Mesenchymal stem cell (in vitro differentiated cells and primary cell): Measurements from ENCODE around the gene PDZD2.
A peak's percentile ranks its signal among the peaks of the same experiment; 100 is the strongest.

Experiments used
- DNase-seq: peaks from one replicate; pipeline ENCODE4 v3.0.0-alpha.2; 2013
- H2AFZ ChIP-seq: one replicate; pipeline ENCODE4 v1.6.1; 2013; ENCODE audit warnings: low read depth, mild to moderate bottlenecking, control low read depth, inconsistent platforms, low read length, moderate library complexity
- H2AK5ac ChIP-seq: 2 replicates; pipeline ENCODE4 v1.6.1; 2013; ENCODE audit warnings: low read length, moderate library complexity, mild to moderate bottlenecking, inconsistent platforms; ENCODE audit not compliant: severe bottlenecking
- H2BK120ac ChIP-seq: one replicate; pipeline ENCODE4 v1.6.1; 2013; ENCODE audit warnings: low read depth, mild to moderate bottlenecking, inconsistent platforms, low read length, moderate library complexity
- H2BK12ac ChIP-seq, 2 experiments: one replicate each; pipeline ENCODE4 v1.6.1; 2013; ENCODE audit warnings: inconsistent platforms in 2 of 2, low read length in 2 of 2, mild to moderate bottlenecking in 2 of 2, moderate library complexity in 2 of 2, control low read depth in 1 of 2
- H2BK15ac ChIP-seq: one replicate; pipeline ENCODE4 v1.6.1; 2013; ENCODE audit warnings: mild to moderate bottlenecking, low read depth, inconsistent platforms; ENCODE audit not compliant: poor library complexity, severe bottlenecking
- H2BK5ac ChIP-seq: 2 replicates; pipeline ENCODE4 v1.6.1; 2013; ENCODE audit warnings: low read depth, mild to moderate bottlenecking, low read length, control low read depth, inconsistent platforms; ENCODE audit not compliant: poor library complexity, severe bottlenecking
- H3K14ac ChIP-seq, 2 experiments: one replicate each; pipeline ENCODE4 v1.6.1; 2013; ENCODE audit warnings: inconsistent platforms in 2 of 2, low read length in 2 of 2, control low read depth in 1 of 2, mild to moderate bottlenecking in 1 of 2, moderate library complexity in 1 of 2
- H3K18ac ChIP-seq, 2 experiments: one replicate each; pipeline ENCODE4 v1.6.1; 2013; ENCODE audit warnings: inconsistent platforms in 2 of 2, low read length in 2 of 2, control low read depth in 1 of 2, low read depth in 1 of 2, mild to moderate bottlenecking in 1 of 2
- H3K23ac ChIP-seq, 2 experiments: one replicate each; pipeline ENCODE4 v1.6.1; 2013; ENCODE audit warnings: inconsistent platforms in 2 of 2, low read length in 2 of 2, mild to moderate bottlenecking in 2 of 2, moderate library complexity in 2 of 2, control low read depth in 1 of 2
- H3K27ac ChIP-seq: 2 replicates; pipeline ENCODE4 v1.5.1; 2013; ENCODE audit warnings: mild to moderate bottlenecking, moderate library complexity, low read length, control low read depth, inconsistent platforms; ENCODE audit not compliant: poor library complexity, severe bottlenecking
- H3K27me3 ChIP-seq, 2 experiments: 2 replicates each; pipeline versions ENCODE4 v1.6.1 to v1.7.0; 2013; ENCODE audit warnings: low read length in 2 of 2, mild to moderate bottlenecking in 2 of 2, moderate library complexity in 2 of 2, control low read depth in 1 of 2, inconsistent platforms in 1 of 2; ENCODE audit not compliant: control insufficient read depth in 1 of 2, insufficient read depth in 1 of 2
- H3K36me3 ChIP-seq, 2 experiments: 2 replicates each; pipeline versions ENCODE4 v1.6.1 to v1.7.0; 2013; ENCODE audit warnings: low read length in 2 of 2, control low read depth in 1 of 2, inconsistent platforms in 1 of 2, low read depth in 1 of 2, mild to moderate bottlenecking in 1 of 2; ENCODE audit not compliant: insufficient read depth in 2 of 2, control insufficient read depth in 1 of 2
- H3K4ac ChIP-seq, 2 experiments: one replicate each; pipeline ENCODE4 v1.6.1; 2013; ENCODE audit warnings: inconsistent platforms in 2 of 2, low read length in 2 of 2, mild to moderate bottlenecking in 2 of 2, moderate library complexity in 2 of 2, control low read depth in 1 of 2, low read depth in 1 of 2
- H3K4me1 ChIP-seq: 2 replicates; pipeline ENCODE4 v1.6.1; 2013; ENCODE audit warnings: low read depth, low read length, control low read depth; ENCODE audit not compliant: control insufficient read depth, insufficient read depth
- H3K4me2 ChIP-seq: 2 replicates; pipeline ENCODE4 v1.6.1; 2013; ENCODE audit warnings: low read length, mild to moderate bottlenecking, inconsistent platforms; ENCODE audit not compliant: poor library complexity, severe bottlenecking
- H3K4me3 ChIP-seq, 2 experiments: 2 replicates each; pipeline versions ENCODE4 v1.5.1 to v1.7.0; 2013; ENCODE audit warnings: low read length in 2 of 2, mild to moderate bottlenecking in 2 of 2, control low read depth in 1 of 2, low read depth in 1 of 2; ENCODE audit not compliant: insufficient read depth in 1 of 2
- H3K79me1 ChIP-seq: replicated peaks from 2 replicates; pipeline ENCODE4 v1.6.1; 2013; ENCODE audit warnings: mild to moderate bottlenecking, control low read depth, low read length, inconsistent platforms; ENCODE audit not compliant: poor library complexity, severe bottlenecking
- H3K9ac ChIP-seq: 2 replicates; pipeline ENCODE4 v1.7.0; 2013; ENCODE audit warnings: mild to moderate bottlenecking, low read length, moderate library complexity
- H3K9me3 ChIP-seq: 2 replicates; pipeline ENCODE4 v1.7.0; 2013; ENCODE audit warnings: mild to moderate bottlenecking, low read length; ENCODE audit not compliant: control insufficient read depth
- H4K8ac ChIP-seq: one replicate; pipeline ENCODE4 v1.6.1; 2013; ENCODE audit warnings: inconsistent platforms, mild to moderate bottlenecking, low read length, moderate library complexity
- H4K91ac ChIP-seq: one replicate; pipeline ENCODE4 v1.6.1; 2013; ENCODE audit warnings: mild to moderate bottlenecking, low read length, inconsistent platforms
- WGBS: methylation state at CpG from one replicate; pipeline ENCODE4 v1.1.7; 2013; ENCODE audit warnings: mixed read lengths; 5-methylcytosine and 5-hydroxymethylcytosine counted together

The PDZD2 gene

GRCh38 chr5:32027717-32028458 is 389.0 kb downstream of the PDZD2 start:
- peak; percentile 99 for DNase-seq
- H3K23ac ChIP-seq: no peak overlapping the region
- H3K14ac ChIP-seq: no peak overlapping the region
- H3K4me2 ChIP-seq: no peak overlapping the region
- H2BK120ac ChIP-seq: no peak overlapping the region
- H3K27me3 ChIP-seq: peaks cover 0 to 19% of the 10 kb centered on the region in 2 experiments
- H2BK12ac ChIP-seq: peak overlapping the region in 1 of 2 experiments; percentile 85
- peak overlapping the region in 1 of 2 experiments; percentile 84 for H3K18ac ChIP-seq
- H2AK5ac ChIP-seq: no peak overlapping the region
- peaks cover 2% of the 10 kb centered on the region for H3K4me1 ChIP-seq
- peak overlapping the region in 1 of 2 experiments; percentile 64 for H3K4me3 ChIP-seq
- H3K79me1 ChIP-seq: no peaks in the 10 kb centered on the region
- H3K4ac ChIP-seq: no peak overlapping the region
- no peaks in the 10 kb centered on the region for H3K36me3 ChIP-seq
- H3K9ac ChIP-seq: peak overlapping the region; percentile 51
- WGBS: 0% methylated on average over 10 of the region's 10 CpGs
- H3K27ac ChIP-seq: peak overlapping the region; percentile 58
- H4K8ac ChIP-seq: no peak overlapping the region
- H4K91ac ChIP-seq: no peak overlapping the region
- H2AFZ ChIP-seq: no peak overlapping the region
- no peaks in the 10 kb centered on the region for H3K9me3 ChIP-seq
- H2BK5ac ChIP-seq: no peak overlapping the region
- H2BK15ac ChIP-seq: no peak overlapping the region

- H2AFZ ChIP-seq: no peak overlapping the region
- H2BK12ac ChIP-seq: peak overlapping the region; percentile 17 to 20
- H2BK120ac ChIP-seq: no peak overlapping the region
- H3K14ac ChIP-seq: peak overlapping the region in 1 of 2 experiments; percentile 13
- H3K36me3 ChIP-seq: no peaks in the 10 kb centered on the region
- H3K27me3 ChIP-seq: peaks cover 0 to 11% of the 10 kb centered on the region in 2 experiments
- peak overlapping the region in 1 of 2 experiments; percentile 34 for H3K4me3 ChIP-seq
- peak overlapping the region; percentile 52 to 56 for H3K18ac ChIP-seq
- H2BK5ac ChIP-seq: no peak overlapping the region
- H3K4ac ChIP-seq: no peak overlapping the region
- WGBS: 87% methylated on average over 2 of the region's 2 CpGs
- H3K23ac ChIP-seq: no peak overlapping the region
- no peak for DNase-seq
- no peak overlapping the region for H2BK15ac ChIP-seq
- no peaks in the 10 kb centered on the region for H3K79me1 ChIP-seq
- peaks cover 2% of the 10 kb centered on the region for H3K4me1 ChIP-seq
- H4K91ac ChIP-seq: peak overlapping the region; percentile 9
- no peaks in the 10 kb centered on the region for H3K9me3 ChIP-seq
- H3K9ac ChIP-seq: peak overlapping the region; percentile 65
- no peak overlapping the region for H3K27ac ChIP-seq
- no peak overlapping the region for H3K4me2 ChIP-seq
- H4K8ac ChIP-seq: peak overlapping the region; percentile 19
- no peak overlapping the region for H2AK5ac ChIP-seq
Observed at GRCh38 chr5:32029261-32029660, 390.3 kb downstream of the PDZD2 start.

- peak overlapping the region in 1 of 2 experiments; percentile 34 for H3K4me3 ChIP-seq
- no peaks in the 10 kb centered on the region for H3K9me3 ChIP-seq
- H3K23ac ChIP-seq: no peak overlapping the region
- no peak overlapping the region for H2BK5ac ChIP-seq
- no peak overlapping the region for H2AK5ac ChIP-seq
- H2BK12ac ChIP-seq: peak overlapping the region; percentile 17 to 20
- peak overlapping the region; percentile 65 for H3K9ac ChIP-seq
- peaks cover 0 to 13% of the 10 kb centered on the region in 2 experiments for H3K27me3 ChIP-seq
- no peaks in the 10 kb centered on the region for H3K79me1 ChIP-seq
- WGBS: 99% methylated on average over 4 of the region's 4 CpGs
- no peak for DNase-seq
- no peak overlapping the region for H3K4ac ChIP-seq
- peak overlapping the region; percentile 38 for H2BK15ac ChIP-seq
- no peak overlapping the region for H3K4me2 ChIP-seq
- no peak overlapping the region for H2BK120ac ChIP-seq
- H3K14ac ChIP-seq: no peak overlapping the region
- H4K91ac ChIP-seq: no peak overlapping the region
- no peak overlapping the region for H2AFZ ChIP-seq
- no peak overlapping the region for H3K27ac ChIP-seq
- H3K4me1 ChIP-seq: peaks cover 2% of the 10 kb centered on the region
- H3K36me3 ChIP-seq: no peaks in the 10 kb centered on the region
- H4K8ac ChIP-seq: no peak overlapping the region
- peak overlapping the region in 1 of 2 experiments; percentile 83 for H3K18ac ChIP-seq
Observed at GRCh38 chr5:32029781-32030180, 390.9 kb downstream of the PDZD2 start.

- H3K79me1 ChIP-seq: no peaks in the 10 kb centered on the region
- 87% methylated on average over 3 of the region's 3 CpGs for WGBS
- no peak overlapping the region for H3K27ac ChIP-seq
Observed at GRCh38 chr5:32030222-32030621, 391.3 kb downstream of the PDZD2 start.

More at GRCh38 chr5:32030222-32030621, 391.3 kb downstream of the PDZD2 start:
- Histone ChIP-seq H2BK120ac (no peak overlapping the region), H2AK5ac (no peak overlapping the region), H3K4me3 (peak overlapping the region in 1 of 2 experiments; percentile 34), H3K18ac (peak overlapping the region in 1 of 2 experiments; percentile 83), H2BK12ac (peak overlapping the region in 1 of 2 experiments; percentile 12), H4K91ac (no peak overlapping the region), H2AFZ (no peak overlapping the region), H3K23ac (no peak overlapping the region), H3K36me3 (no peaks in the 10 kb centered on the region), H4K8ac (no peak overlapping the region), H3K9ac (no peak overlapping the region), H3K27me3 (peaks cover 0 to 14% of the 10 kb centered on the region in 2 experiments), H2BK15ac (peak overlapping the region; percentile 38), H3K9me3 (no peaks in the 10 kb centered on the region), H3K4me2 (no peak overlapping the region), H3K4ac (no peak overlapping the region), H3K4me1 (peaks cover 2% of the 10 kb centered on the region), H2BK5ac (no peak overlapping the region), H3K14ac (no peak overlapping the region)
- no peak for DNase-seq
